Keratinocyte (primary cell): ENCODE measurements around the gene DCTN5.

Experiments
- EZH2 ChIP-seq: IDR thresholded peaks from one replicate; pipeline ENCODE4 v1.6.1; 2012; ENCODE audit warnings: inconsistent platforms, mild to moderate bottlenecking, low read length, moderate library complexity
- TF ChIP-seq, protein P1 (sequence below), 3 experiments: IDR thresholded peaks in 1 of 3; conservative IDR thresholded peaks in 1 of 3; optimal IDR thresholded peaks in 1 of 3; 2 replicates in 2 of 3; 3 replicates in 1 of 3; pipeline versions ENCODE3 to v1.5.1; 2011; ENCODE audit warnings: low read length in 3 of 3, mild to moderate bottlenecking in 3 of 3, moderate library complexity in 2 of 3, control low read depth in 1 of 3, inconsistent platforms in 1 of 3; ENCODE audit not compliant: insufficient read depth in 2 of 3; ENCODE audit errors: extremely low read depth in 1 of 3

DNA sequence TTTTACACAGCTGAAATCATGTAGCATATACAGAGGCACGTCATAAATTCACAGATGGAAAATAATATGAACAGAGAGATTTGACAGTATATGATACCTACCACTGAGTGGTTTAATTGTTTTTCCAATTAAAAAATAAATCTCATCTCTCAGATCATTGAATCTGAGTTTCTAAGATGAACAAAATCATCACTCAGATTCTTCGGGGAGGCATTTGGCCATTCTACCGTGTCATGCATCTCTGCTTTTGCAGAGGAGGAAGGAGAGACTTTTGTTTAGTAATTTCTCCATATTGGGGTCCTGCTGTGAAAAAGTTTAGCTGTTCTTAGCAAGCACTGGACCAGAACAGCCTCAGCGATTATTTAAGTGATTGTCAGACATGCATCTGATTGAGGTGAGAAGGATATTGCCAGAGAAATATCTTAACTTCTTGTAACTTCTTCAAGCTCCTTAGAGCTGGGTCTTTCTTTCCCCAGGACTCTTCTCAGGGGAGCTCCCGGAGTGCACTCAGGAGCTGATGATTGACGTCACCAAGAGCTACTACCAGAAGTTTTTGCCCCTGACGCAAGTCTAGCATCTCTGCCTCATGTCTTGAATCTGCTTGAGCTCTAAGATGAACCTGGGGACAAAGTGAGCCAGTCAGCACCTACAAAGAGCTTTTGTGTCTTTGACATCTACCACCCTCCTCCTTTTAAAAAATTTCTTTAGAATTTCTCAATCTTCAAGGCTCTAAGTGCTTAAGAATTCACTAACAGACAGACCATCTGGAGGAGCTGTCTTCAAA lies 25.5 kb downstream of the DCTN5 start:
- TF ChIP-seq, protein P1, sequence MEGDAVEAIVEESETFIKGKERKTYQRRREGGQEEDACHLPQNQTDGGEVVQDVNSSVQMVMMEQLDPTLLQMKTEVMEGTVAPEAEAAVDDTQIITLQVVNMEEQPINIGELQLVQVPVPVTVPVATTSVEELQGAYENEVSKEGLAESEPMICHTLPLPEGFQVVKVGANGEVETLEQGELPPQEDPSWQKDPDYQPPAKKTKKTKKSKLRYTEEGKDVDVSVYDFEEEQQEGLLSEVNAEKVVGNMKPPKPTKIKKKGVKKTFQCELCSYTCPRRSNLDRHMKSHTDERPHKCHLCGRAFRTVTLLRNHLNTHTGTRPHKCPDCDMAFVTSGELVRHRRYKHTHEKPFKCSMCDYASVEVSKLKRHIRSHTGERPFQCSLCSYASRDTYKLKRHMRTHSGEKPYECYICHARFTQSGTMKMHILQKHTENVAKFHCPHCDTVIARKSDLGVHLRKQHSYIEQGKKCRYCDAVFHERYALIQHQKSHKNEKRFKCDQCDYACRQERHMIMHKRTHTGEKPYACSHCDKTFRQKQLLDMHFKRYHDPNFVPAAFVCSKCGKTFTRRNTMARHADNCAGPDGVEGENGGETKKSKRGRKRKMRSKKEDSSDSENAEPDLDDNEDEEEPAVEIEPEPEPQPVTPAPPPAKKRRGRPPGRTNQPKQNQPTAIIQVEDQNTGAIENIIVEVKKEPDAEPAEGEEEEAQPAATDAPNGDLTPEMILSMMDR (optimal IDR thresholded peaks at IDR 0.05 in 1 of 3, IDR thresholded peaks at IDR 0.05 in 1 of 3, conservative IDR thresholded peaks at IDR 0.05 in 1 of 3; ENCODE audit: extremely low read depth in 1 of 3, insufficient read depth in 2 of 3, low read length in 3 of 3): no peak
- TF ChIP-seq EZH2: no peak
